GM12892 (cell line): ENCODE results near the gene GLRA1.
A peak's percentile ranks its signal among the peaks of the same experiment; 100 is the strongest.

Experiments
- DNase-seq: peaks from one replicate; pipeline ENCODE4 v3.0.0; 2011; ENCODE audit not compliant: insufficient read length
- FAIRE-seq: peaks from 2 replicates; lab custom pipeline; 2011; peaks lifted over from hg19 to GRCh38; lab: Jason Lieb, UNC
- POLR2A ChIP-seq: IDR thresholded peaks from 2 replicates; pipeline ENCODE4 v1.6.1; 2011; ENCODE audit warnings: low read depth, low read length, control low read depth
- POLR2AphosphoS5 ChIP-seq: IDR thresholded peaks from 2 replicates; pipeline ENCODE4 v1.6.1; 2011; ENCODE audit warnings: low read depth, low read length, control low read depth
- TAF1 ChIP-seq: IDR thresholded peaks from 2 replicates; pipeline ENCODE4 v1.6.1; 2011; ENCODE audit warnings: low read depth, mild to moderate bottlenecking, control low read depth, low read length, borderline replicate concordance

GLRA1 gene

DNA sequence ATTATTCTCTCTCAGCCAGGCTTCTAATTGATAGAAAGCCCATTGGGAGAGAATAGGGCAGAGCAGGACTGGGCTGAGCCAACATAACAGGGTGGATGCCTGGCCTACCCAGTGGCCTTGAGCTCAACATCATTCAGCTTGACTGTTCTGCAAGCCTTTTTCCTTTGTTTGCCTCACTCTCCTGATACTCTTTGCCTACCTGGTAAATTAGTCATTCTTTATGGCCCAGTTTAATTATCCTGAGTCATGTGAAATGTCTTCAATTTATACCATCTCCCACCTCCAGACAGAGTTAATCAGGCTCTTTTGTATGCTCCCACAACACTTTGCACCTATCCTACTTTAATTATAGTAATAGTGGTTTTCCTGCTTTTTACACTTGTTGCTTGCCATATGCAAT, 13.6 kb downstream of the GLRA1 start:
- no peak for TF ChIP-seq POLR2AphosphoS5
- TF ChIP-seq POLR2A: no peak
- no peak for TF ChIP-seq TAF1
- no peak for DNase-seq
- FAIRE-seq: no peak

DNA sequence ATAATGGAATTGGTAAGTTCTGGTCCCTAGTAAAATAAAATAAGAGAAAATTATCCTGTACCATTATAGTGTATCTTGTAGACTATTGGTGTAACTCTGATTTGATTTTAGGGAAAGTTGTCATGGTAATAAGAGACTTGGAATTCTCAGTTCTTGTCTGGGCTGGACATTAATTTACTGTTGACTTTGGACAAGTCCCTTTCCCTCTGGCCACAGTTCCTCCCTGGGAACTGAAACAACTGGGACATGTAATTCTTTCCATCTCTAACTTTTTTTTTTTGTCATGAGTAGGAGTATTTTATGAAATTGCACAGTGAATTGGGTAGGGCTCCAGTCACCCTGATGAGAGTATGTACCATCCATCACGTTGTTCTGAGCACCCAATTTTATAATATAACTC, 15.0 kb downstream of the GLRA1 start:
- DNase-seq (no peak), FAIRE-seq (no peak)
- TF ChIP-seq POLR2AphosphoS5: no peak
- TF ChIP-seq TAF1: no peak
- TF ChIP-seq POLR2A: no peak

GRCh38 chr5:151906246-151906645, 18.4 kb downstream of the GLRA1 start:
- DNase-seq (no peak), FAIRE-seq (no peak)
- no peak for TF ChIP-seq POLR2AphosphoS5
- TF ChIP-seq POLR2A: no peak
- no peak for TF ChIP-seq TAF1

DNA sequence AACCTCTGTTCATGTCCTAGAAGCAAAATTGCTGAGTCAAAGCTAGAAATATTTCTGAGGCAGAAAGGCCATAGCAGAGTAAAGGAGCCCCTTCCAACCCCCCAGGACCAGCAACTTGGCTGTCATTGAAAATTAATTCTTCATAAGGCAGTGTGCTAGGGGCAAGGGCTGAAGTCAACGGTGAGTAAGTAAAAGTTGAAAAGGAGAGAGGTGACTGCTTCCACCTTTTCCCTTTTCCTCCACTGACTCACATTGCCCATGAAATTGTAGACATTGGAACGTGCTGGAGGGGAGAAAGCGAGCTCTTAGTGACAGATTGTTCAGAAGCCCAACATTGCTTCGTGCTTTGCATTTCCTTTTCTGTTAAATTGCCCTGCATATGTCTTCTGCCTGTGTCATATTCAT, 19.1 kb downstream of the GLRA1 start:
- DNase-seq: no peak
- TF ChIP-seq POLR2A: no peak
- TF ChIP-seq TAF1: no peak

DNA sequence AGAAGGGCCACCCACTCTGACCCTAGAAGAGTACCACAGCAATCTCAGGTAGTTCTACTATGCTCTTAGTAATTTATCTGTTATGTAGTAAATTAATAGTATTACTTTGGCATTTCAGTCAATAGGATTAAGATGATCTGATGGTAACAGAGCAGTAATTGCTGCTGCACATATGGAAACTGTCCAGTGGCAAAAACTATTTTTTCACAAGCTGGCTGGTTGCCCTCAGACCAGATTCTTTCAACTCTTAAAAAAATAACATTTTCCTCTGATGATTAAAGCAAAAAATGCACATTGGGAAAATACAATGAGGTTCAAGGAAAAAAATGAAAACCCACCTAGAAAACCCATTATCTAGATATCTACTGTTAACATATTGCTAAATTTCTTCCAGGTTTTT, 19.7 kb downstream of the GLRA1 start:
- no peak for TF ChIP-seq POLR2AphosphoS5
- TF ChIP-seq POLR2A: no peak
- TF ChIP-seq TAF1: no peak
- no peak for FAIRE-seq
- DNase-seq: no peak

More for the DNA sequence above, 19.1 kb downstream of the GLRA1 start:
- peak; percentile 83 for FAIRE-seq

- DNase-seq (no peak), FAIRE-seq (peak; percentile 5)
- TF ChIP-seq TAF1 (no peak), POLR2A (no peak), POLR2AphosphoS5 (no peak)
Measured at GRCh38 chr5:151904127-151904526, 20.5 kb downstream of the GLRA1 start.

DNA sequence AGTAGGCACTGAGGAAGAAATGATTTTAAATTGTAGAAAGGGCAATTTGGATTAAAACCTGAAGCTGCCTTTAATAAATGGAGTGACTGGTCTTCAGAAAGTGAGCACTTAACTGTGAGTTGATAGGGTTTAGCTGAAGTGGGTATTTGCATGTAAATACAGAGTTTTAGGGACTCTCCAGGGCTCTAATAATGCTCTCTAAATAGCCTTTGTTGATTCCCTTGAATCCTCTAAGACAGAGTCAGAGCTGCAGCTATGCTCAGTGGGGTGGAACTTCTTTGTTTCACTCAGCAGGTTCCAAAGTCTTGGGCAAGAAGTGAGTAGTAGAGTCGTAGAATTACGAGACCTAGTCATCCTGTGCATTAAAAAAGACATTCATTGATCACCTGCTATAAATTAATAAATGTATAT, 21.4 kb downstream of the GLRA1 start:
- DNase-seq (no peak), FAIRE-seq (peak; percentile 77)
- no peak for TF ChIP-seq POLR2AphosphoS5
- TF ChIP-seq POLR2A: no peak
- no peak for TF ChIP-seq TAF1

DNA sequence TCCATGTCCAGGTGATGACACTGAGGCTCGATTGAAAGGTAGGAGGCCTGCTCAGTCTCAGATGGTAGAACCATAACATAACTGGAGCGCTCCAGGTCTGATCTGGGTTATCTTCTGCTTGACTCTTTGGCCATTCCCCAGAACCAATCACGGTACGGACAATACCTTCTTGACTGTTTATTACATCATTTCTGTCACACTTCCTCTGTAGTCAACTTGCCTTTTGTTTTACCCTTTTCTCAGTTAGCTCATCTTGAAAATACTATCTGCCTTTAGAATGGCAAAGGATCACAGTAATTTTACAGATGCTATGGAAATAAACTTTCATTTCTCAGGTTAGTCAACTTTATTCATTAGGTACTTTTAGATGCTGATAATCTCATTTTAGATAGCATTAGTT, 22.4 kb downstream of the GLRA1 start:
- FAIRE-seq (peak; percentile 85), DNase-seq (no peak)
- TF ChIP-seq POLR2A (no peak), POLR2AphosphoS5 (no peak), TAF1 (no peak)

- no peak for TF ChIP-seq POLR2AphosphoS5
- TF ChIP-seq TAF1: no peak
- TF ChIP-seq POLR2A: no peak
- peak; percentile 67 for FAIRE-seq
- no peak for DNase-seq
Measured at GRCh38 chr5:151901611-151902010, 23.0 kb downstream of the GLRA1 start.

DNA sequence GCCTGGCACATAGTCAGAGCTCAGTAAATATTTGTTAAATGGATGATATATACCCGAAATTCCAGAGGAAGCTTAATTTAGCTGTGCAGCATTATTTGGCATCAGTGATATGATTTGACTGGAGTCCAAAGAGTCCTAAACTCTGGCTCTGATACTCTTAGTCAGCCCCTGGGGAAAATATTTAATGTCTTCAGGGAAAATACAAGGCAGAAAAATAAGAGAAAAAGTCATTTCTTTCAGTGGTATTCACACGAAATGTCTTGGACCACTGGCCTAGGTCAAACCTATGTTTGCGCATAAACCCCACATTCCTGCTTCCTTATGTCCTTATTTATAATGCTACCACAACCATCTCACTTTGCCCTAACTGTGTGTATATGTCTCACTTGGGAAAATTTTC, 23.8 kb downstream of the GLRA1 start:
- TF ChIP-seq POLR2A (no peak), POLR2AphosphoS5 (no peak), TAF1 (no peak)
- no peak for DNase-seq
- no peak for FAIRE-seq

DNA sequence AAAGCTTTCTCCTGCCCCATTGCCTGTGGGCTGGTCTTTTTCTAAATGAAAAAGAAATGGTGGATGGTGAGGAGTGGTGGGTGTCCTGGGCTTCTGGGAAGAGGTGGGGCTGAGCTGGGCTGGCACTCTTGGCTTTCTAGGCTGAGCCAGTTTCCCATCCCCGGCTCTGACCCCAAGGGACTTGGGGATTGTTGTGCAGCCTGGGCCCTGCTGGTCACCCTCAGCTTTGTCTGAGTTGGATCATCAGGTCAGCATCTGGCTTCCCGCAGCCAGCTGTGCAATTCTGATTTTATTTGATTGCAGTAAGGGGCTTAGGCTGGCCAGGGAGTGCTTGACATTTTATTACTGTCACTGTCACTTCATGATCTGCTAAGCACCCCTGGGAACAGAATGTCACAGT, 25.3 kb downstream of the GLRA1 start:
- no peak for DNase-seq
- TF ChIP-seq TAF1 (no peak), POLR2A (no peak), POLR2AphosphoS5 (no peak)
- no peak for FAIRE-seq

DNA sequence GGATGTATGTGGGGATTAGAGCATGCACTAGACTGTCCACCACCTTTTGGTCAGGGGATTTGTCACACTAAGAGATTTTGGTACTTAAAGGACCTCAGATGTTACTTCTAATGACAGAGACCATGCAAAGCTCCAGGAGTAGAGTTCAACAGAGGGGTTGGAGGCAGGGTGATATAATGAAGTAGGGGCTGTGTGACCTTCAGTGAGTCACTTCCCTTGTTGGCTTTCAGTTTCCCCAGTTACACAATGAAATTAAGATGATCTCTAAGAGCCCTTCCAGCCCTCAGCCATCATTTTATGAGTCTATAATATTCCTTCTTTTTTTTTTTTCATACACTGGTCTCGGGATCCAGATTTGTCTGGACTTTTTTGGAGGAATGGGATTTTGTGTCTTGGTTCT, 26.8 kb downstream of the GLRA1 start:
- no peak for TF ChIP-seq POLR2A
- no peak for TF ChIP-seq POLR2AphosphoS5
- TF ChIP-seq TAF1: no peak
- FAIRE-seq: no peak
- no peak for DNase-seq

DNA sequence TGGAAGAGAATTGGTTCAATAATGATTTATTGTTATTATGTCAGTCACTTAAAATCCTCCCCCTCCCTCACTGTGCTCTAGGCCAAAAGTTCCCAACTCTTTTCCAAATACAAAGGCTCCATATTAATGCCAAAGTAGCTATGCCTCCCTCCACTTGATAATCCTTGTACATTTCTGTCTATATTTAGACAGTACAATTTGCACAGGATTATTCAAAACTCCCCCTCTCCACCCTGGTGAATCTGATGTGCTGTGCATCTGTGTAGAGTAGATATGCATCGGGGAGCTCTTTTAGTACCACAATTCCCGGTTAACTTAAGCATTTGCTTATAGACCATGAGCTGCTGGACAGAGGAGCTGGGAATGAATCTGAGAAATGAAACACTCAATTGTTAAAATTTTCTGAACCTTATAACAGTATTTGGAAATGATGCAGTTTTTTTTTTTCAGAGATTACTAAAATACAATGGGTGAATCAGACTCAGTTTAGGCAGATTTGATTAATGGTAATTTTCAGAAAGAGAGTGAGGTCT, 27.6 kb downstream of the GLRA1 start:
- no peak for DNase-seq
- TF ChIP-seq POLR2A (no peak), TAF1 (no peak), POLR2AphosphoS5 (no peak)
- FAIRE-seq: no peak

- TF ChIP-seq POLR2A (no peak), TAF1 (no peak), POLR2AphosphoS5 (no peak)
- DNase-seq (no peak), FAIRE-seq (no peak)
Measured at GRCh38 chr5:151896031-151896691, 28.5 kb downstream of the GLRA1 start.
